ENCODE data around the gene TTC39C.

- TF ChIP-seq CTCF (IDR thresholded peaks at IDR 0.05) (no peak), POLR2AphosphoS5 (IDR thresholded peaks at IDR 0.05; ENCODE audit: low read depth, low read length) (no peak), REST (IDR thresholded peaks at IDR 0.05; ENCODE audit: insufficient read depth in 1 of 2, low read depth in 2 of 2, low read length in 1 of 2) (no peak)
These were observed 36.7 kb upstream of the TTC39C start for GRCh38 chr18:23977719-23978483.

All from Panc1 (cell line).